Measurements from ENCODE around the gene CSF2RB. TPM values are rescaled to one million over a fixed set of nuclear protein-coding genes. Genes with fewer than 3 reads are reported as not detected.
A peak's percentile ranks its signal among the peaks of the same experiment; 100 is the strongest.

The CSF2RB gene
- total RNA-seq, 1 donor from 2014 or later = 1.1 TPM

DNA sequence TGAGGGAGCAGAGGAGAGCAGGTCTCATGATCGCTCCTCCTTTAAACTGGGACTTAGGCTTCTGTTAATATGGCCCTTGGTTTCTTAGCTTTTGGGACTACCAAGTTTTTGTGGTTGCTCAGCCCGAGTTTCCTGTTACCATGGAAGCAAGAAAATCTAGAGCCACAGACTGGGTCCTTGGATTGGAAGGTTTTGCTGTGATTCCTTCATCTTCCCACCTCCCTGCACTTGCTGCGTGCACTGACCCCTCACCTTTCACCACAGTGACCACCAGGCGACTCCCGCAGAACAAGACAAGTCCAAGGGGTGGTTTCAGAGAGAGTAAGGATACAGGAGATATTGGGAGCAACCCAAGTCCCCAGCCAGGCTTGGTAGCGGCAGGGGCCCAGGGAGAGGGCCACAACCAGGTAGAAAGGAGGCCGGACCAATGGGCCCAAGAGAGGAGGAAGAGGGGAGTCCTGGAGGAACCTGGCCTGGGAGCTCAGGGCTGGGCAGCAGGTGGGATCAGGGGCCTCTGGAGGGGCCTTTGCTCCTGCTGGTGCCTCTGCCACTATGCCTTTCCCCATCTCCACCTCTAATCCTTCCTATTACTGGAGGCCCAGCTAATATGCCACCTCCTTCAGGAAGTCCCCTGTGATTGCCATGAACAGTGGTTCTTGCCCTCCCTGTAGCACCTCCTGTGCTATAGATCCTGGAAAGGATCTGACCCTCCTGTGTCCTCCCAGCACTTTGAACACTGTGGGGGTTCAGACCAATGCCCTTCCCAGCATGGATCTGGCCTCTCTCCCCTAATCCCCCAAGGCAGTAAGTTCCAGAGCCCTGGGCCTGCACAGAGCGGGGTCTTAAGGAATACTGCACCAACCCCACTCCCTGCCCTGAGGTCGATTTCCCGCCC lies 21.2 kb downstream of the CSF2RB start:
- DNase-seq (ENCODE audit: low spot score) (no peak), ATAC-seq (no peak)

DNA sequence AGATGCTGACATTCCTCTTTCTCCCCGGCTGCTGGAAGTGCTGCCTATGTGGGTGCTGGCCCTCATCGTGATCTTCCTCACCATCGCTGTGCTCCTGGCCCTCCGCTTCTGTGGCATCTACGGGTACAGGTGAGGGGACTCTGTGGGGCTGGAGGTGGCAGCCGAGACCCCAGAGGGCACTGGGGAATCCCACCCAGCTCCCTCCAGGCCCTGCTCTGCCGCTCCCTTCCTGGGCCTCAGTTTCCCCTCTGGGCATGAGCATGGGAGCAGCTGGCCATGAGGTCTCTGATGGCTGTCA lies 21.8 kb downstream of the CSF2RB start:
- ATAC-seq = no peak
- no peak for DNase-seq (ENCODE audit: low spot score)

GRCh38 chr22:36935694-36936093 lies 22.3 kb downstream of the CSF2RB start:
- DNase-seq (ENCODE audit: low spot score) = no peak

GRCh38 chr22:36936362-36937116 lies 23.1 kb downstream of the CSF2RB start:
- DNase-seq (ENCODE audit: low spot score) (peak; percentile 52), ATAC-seq (peak; percentile 25)

More at GRCh38 chr22:36935694-36936093, 22.3 kb downstream of the CSF2RB start:
- ATAC-seq = no peak

GRCh38 chr22:36937319-36938027 lies 24.0 kb downstream of the CSF2RB start:
- DNase-seq (ENCODE audit: low spot score) (no peak), ATAC-seq (no peak)

GRCh38 chr22:36938028-36938425 lies 24.6 kb downstream of the CSF2RB start:
- DNase-seq (ENCODE audit: low spot score) (peak; percentile 44), ATAC-seq (no peak)

DNA sequence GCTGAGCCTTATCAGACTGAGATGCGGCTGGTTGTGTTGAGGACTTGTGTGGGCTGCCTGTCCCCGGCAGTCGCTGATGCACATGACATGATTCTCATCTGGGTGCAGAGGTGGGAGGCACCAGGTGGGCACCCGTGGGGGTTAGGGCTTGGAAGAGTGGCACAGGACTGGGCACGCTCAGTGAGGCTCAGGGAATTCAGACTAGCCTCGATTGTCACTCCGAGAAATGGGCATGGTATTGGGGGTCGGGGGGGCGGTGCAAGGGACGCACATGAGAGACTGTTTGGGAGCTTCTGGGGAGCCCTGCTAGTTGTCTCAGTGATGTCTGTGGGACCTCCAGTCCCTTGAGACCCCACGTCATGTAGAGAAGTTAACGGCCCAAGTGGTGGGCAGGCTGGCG lies 25.5 kb downstream of the CSF2RB start:
- DNase-seq (ENCODE audit: low spot score) = no peak
- ATAC-seq = no peak

GRCh38 chr22:36940676-36941075 lies 27.2 kb downstream of the CSF2RB start:
- ATAC-seq (no peak), DNase-seq (ENCODE audit: low spot score) (no peak)

GRCh38 chr22:36942556-36942955 lies 29.1 kb downstream of the CSF2RB start:
- ATAC-seq = no peak
- no peak for DNase-seq (ENCODE audit: low spot score)

- ATAC-seq (no peak), DNase-seq (ENCODE audit: low spot score) (no peak)
Measured at GRCh38 chr22:36946421-36947158, 33.2 kb downstream of the CSF2RB start.

GRCh38 chr22:36948273-36949225 lies 35.1 kb downstream of the CSF2RB start:
- no peak for DNase-seq (ENCODE audit: low spot score)
- ATAC-seq = no peak

- no peak for ATAC-seq
Measured at GRCh38 chr22:36950797-36951590, 37.6 kb downstream of the CSF2RB start.

DNA sequence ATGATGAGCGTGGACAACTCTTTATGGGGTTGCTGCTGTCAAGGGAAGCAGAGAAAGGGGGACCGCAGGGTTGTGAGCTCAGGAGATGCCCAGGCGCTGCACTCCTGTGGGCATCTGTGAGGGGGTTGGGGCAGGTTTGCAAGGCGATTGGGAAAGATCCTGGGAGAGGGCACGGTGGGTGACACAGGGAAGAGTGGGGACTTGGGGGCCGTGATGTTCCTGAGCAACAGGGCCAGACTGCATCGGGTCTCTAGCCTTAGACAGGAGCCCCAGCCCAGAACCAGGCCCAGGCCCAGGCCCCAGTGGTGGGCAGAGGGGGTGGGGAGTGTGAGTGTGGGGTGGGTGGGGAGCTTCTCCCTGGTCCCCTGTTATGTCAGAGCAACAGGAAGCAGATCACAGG lies 38.3 kb downstream of the CSF2RB start:
- no peak for ATAC-seq
- DNase-seq (ENCODE audit: low spot score) = peak; percentile 41

More at GRCh38 chr22:36950797-36951590, 37.6 kb downstream of the CSF2RB start:
- peak; percentile 41 for DNase-seq (ENCODE audit: low spot score)

- DNase-seq (ENCODE audit: low spot score) (peak; percentile 37), ATAC-seq (no peak)
Measured at GRCh38 chr22:36953239-36954080, 40.0 kb downstream of the CSF2RB start.

DNA sequence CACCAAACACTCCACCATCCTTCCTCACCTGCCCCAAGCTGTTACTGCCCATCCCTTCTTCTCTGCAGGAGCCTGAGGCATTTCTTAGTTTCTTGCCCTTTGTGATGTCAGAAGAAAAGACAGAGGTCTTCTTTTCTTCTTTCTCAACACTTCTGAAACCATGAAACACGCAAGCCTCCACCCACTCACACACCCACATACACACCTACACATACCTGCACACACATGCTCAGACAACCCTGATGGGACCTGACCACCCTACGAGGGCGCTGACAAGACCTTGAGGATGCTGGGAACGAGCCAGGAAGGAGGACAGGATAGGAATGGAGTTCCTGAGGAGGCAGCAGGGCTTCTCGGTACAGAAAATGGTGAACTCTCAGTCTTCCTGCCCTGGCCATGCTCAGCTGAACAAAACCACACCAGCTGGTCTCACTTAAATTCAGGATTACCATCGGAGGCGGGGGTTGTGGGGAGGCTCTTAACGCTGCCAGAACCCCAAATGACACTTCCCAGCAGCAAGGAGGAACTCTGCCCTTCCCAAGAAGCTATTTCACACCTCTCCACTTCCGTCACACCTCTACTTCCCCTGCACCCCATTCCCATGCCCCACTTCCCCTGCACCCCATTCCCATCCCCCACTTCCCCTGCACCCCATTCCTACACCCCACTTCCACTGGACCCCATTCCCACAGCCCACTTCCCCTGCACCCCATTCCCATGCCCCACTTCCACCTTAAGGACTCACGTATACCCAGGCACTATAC lies 41.0 kb downstream of the CSF2RB start:
- ATAC-seq (no peak), DNase-seq (ENCODE audit: low spot score) (peak; percentile 37)

- no peak for ATAC-seq
Measured at GRCh38 chr22:36955691-36956090, 42.3 kb downstream of the CSF2RB start.

GRCh38 chr22:36958366-36958765 lies 44.9 kb downstream of the CSF2RB start:
- no peak for ATAC-seq
- DNase-seq (ENCODE audit: low spot score) = no peak

More at GRCh38 chr22:36955691-36956090, 42.3 kb downstream of the CSF2RB start:
- no peak for DNase-seq (ENCODE audit: low spot score)
